Endothelial cell of umbilical vein (primary cell): Measurements from ENCODE around the gene RALB. TPM values are rescaled to one million over a fixed set of nuclear protein-coding genes. Genes with fewer than 3 reads are reported as not detected.
"Not testable (repeated sequence)": the region's sequence is repeated elsewhere in the genome, so short reads cannot be mapped to it uniquely, and the experiment has no call there.

Source experiments
- BruUV-seq: library from RNA; stranded (reverse); fragments of 400-500 nt; replicated peaks from 2 replicates; lab custom pipeline; 2021; lab: Mats Ljungman, UMichigan
- CTCF ChIA-PET: fragments of 300-600, 350-600 bp; sonication (Branson Sonifier 250); formaldehyde crosslinking; loops from one replicate; lab custom pipeline; 2021; ENCODE audit warnings: antibody characterized with exemption, inconsistent platforms; lab: Charles Lee
- POLR2A ChIA-PET: fragments of 300-600, 350-600 bp; sonication (Branson Sonifier 250); formaldehyde crosslinking; loops from one replicate; lab custom pipeline; 2021; ENCODE audit warnings: antibody characterized with exemption, inconsistent platforms; lab: Charles Lee
- DNase-seq: peaks from one replicate; pipeline ENCODE4 v3.0.0-alpha.2; 2011; ENCODE audit warnings: low read depth, low spot score
- FAIRE-seq: peaks from 2 replicates; lab custom pipeline; 2011; peaks lifted over from hg19 to GRCh38; lab: Jason Lieb, UNC
- H2AFZ ChIP-seq: 2 replicates; pipeline ENCODE4 v1.6.0; 2012; ENCODE audit warnings: low read depth, low read length, control low read depth, inconsistent platforms
- H3K27ac ChIP-seq: 2 replicates; pipeline ENCODE4 v1.5.1; 2011; ENCODE audit warnings: low read depth, mild to moderate bottlenecking, control low read depth, low read length, moderate library complexity; ENCODE audit not compliant: insufficient read depth
- H3K27me3 ChIP-seq, 2 experiments: 2 replicates each; pipeline versions ENCODE4 v1.6.0 to v1.6.1; 2011; ENCODE audit warnings: low read length in 2 of 2, mixed read lengths in 1 of 2; ENCODE audit not compliant: control insufficient read depth in 2 of 2, insufficient read depth in 2 of 2
- H3K36me3 ChIP-seq, 2 experiments: 2 replicates in 1 of 2; 3 replicates in 1 of 2; pipeline ENCODE4 v1.5.1; 2011; ENCODE audit warnings: low read length in 2 of 2, mild to moderate bottlenecking in 1 of 2, moderate library complexity in 1 of 2; ENCODE audit not compliant: control insufficient read depth in 2 of 2, insufficient read depth in 2 of 2; ENCODE audit errors: extremely low read depth in 1 of 2
- H3K4me1 ChIP-seq: 3 replicates; pipeline ENCODE4 v1.5.1; 2011; ENCODE audit warnings: mild to moderate bottlenecking, low read length; ENCODE audit not compliant: control insufficient read depth, insufficient read depth; ENCODE audit errors: extremely low read depth
- H3K4me2 ChIP-seq: 2 replicates; pipeline ENCODE4 v1.6.1; 2011; ENCODE audit warnings: low read length, control low read depth, mixed read lengths; ENCODE audit not compliant: insufficient read depth
- H3K4me3 ChIP-seq, 3 experiments: fragments of 200-600 bp in 1 of 3; sonication (generic), shearing (Covaris generic) in 1 of 3; replicated peaks in 1 of 3; 2 replicates each; pipeline ENCODE4 v1.5.1; 2011 to 2016; ENCODE audit warnings: control low read depth in 3 of 3, low read length in 3 of 3, mild to moderate bottlenecking in 2 of 3, inconsistent platforms in 1 of 3, low read depth in 1 of 3, moderate library complexity in 1 of 3; ENCODE audit not compliant: insufficient read depth in 1 of 3
- H3K79me2 ChIP-seq: 2 replicates; pipeline ENCODE4 v1.6.0; 2012; ENCODE audit warnings: low read length, inconsistent platforms; ENCODE audit not compliant: control insufficient read depth, insufficient read depth
- H3K9ac ChIP-seq: replicated peaks from 2 replicates; pipeline ENCODE3; 2011; ENCODE audit warnings: low read length, control low read depth; ENCODE audit not compliant: insufficient read depth; ENCODE audit errors: extremely low read depth
- H3K9me1 ChIP-seq: replicated peaks from 3 replicates; pipeline ENCODE4 v1.6.0; 2011; ENCODE audit warnings: mild to moderate bottlenecking, low read length; ENCODE audit not compliant: control insufficient read depth, insufficient read depth; ENCODE audit errors: extremely low read depth
- H3K9me3 ChIP-seq: replicated peaks from 2 replicates; pipeline ENCODE4 v1.5.1; 2012; ENCODE audit warnings: low read length, inconsistent platforms; ENCODE audit not compliant: control insufficient read depth, insufficient read depth
- H4K20me1 ChIP-seq: replicated peaks from 2 replicates; pipeline ENCODE3; 2011; ENCODE audit warnings: mild to moderate bottlenecking, low read length; ENCODE audit not compliant: control insufficient read depth, insufficient read depth; ENCODE audit errors: extremely low read depth
- FOS ChIP-seq: IDR thresholded peaks from 2 replicates; pipeline ENCODE4 v1.6.1; 2011; ENCODE audit warnings: mild to moderate bottlenecking, low read length, moderate library complexity, borderline replicate concordance; ENCODE audit not compliant: insufficient read depth
- GATA2 ChIP-seq: IDR thresholded peaks from 2 replicates; pipeline ENCODE4 v1.7.0; 2011; ENCODE audit warnings: low read depth, mild to moderate bottlenecking, moderate library complexity, mixed read lengths, low read length; ENCODE audit not compliant: insufficient read length, insufficient read depth
- JUN ChIP-seq: IDR thresholded peaks from 2 replicates; pipeline ENCODE4 v1.6.1; 2011; ENCODE audit warnings: borderline replicate concordance, low read depth; ENCODE audit not compliant: insufficient read length, insufficient read depth
- MYC ChIP-seq: IDR thresholded peaks from one replicate; pipeline ENCODE4 v1.6.1; 2011; ENCODE audit warnings: mild to moderate bottlenecking, low read depth, low read length
- POLR2A ChIP-seq: IDR thresholded peaks from 2 replicates; pipeline ENCODE4 v1.6.1; 2012; ENCODE audit warnings: low read depth, mild to moderate bottlenecking, control low read depth, low read length
- dilution Hi-C: fragments of 300-500 bp; cut with MboI; formaldehyde crosslinking; loops from one replicate; pipeline ENCODE4 v1.15.0; 2019; ENCODE audit warnings: low sequenced_read_pairs; ENCODE audit not compliant: extremely low pct_ligation_motif_present
- intact Hi-C: fragments of 100-400 bp; cut with micrococcal nuclease; formaldehyde crosslinking; loops from one replicate; pipeline ENCODE4 v1.10.0; 2022
- polyA plus RNA-seq, 4 experiments: library from polyadenylated mRNA; depleted of rRNA in 3 of 4; stranded (reverse) in 3 of 4; unstranded in 1 of 4; fragments of >200 nt; gene quantifications; 2 replicates each; pipeline versions ENCODE4 v1.2.1 to v1.2.3, GENCODE V29; 2011 to 2012; ENCODE audit warnings: missing spikeins in 1 of 4
- total RNA-seq: library from RNA; stranded (reverse); gene quantifications from 2 replicates; pipeline ENCODE4 v1.2.3, GENCODE V29; 2021
- TF ChIP-seq, protein P1 (sequence below): IDR thresholded peaks from 2 replicates; pipeline ENCODE4 v1.6.1; 2011; ENCODE audit not compliant: insufficient read depth, insufficient read length

Gene RALB
- total and polyA plus RNA-seq, 2 donors (not counting 3 experiments of a cell fraction or from before 2014, with no cell fraction given), result 105 to 115 TPM

DNA sequence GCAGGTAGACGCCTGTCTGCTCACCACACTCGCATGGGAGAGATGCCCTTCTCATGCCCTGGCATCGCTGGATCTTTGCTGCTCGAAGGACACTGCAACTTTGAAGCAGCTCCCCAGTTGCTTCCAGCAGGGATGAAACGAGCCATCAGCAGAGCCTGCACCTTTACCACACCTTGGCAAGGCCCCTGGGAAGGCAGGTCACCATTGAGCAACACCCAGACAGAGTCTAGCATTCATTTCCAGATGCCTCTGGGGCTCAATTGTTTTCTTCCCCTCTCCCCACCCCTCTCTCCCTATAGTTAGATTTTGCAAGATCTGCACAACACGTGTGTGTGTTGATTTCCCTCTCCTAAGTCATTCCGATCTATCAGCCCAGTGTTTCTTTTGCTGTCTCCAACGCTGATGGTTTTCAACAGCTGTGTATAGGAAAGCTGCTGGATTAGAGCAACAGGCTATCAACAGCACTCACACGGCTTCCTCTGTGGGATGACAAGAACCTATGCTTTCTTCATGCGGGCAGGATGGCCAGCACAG, 67.7 kb downstream of the RALB start:
- Histone ChIP-seq H3K4me1 (peaks cover 6% of the 10 kb centered on the region), H4K20me1 (no peaks in the 10 kb centered on the region), H3K79me2 (no peaks in the 10 kb centered on the region), H3K4me3 (no peak overlapping the region), H3K9ac (no peak overlapping the region), H3K9me3 (no peaks in the 10 kb centered on the region), H3K27me3 (peaks cover 6 to 11% of the 10 kb centered on the region in 2 experiments), H3K27ac (no peak overlapping the region), H2AFZ (no peak overlapping the region), H3K9me1 (no peaks in the 10 kb centered on the region), H3K4me2 (no peak overlapping the region), H3K36me3 (no peaks in the 10 kb centered on the region)
- no peak for FAIRE-seq
- BruUV-seq, result no TSS peak
- dilution Hi-C loops (no loop called here), intact Hi-C loops (no loop called here)
- no peak for DNase-seq
- ChIA-PET POLR2A (no interaction called here), CTCF (interaction anchor here (1.8 kb wide), 1 partner anchor 361 kb away, joined by 5 read pairs; no protein-coding TSS in a partner anchor)
- TF ChIP-seq, protein P1, sequence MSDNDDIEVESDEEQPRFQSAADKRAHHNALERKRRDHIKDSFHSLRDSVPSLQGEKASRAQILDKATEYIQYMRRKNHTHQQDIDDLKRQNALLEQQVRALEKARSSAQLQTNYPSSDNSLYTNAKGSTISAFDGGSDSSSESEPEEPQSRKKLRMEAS, result no peak
- TF ChIP-seq MYC (no peak), FOS (no peak), GATA2 (no peak), POLR2A (no peak), JUN (no peak)

DNA sequence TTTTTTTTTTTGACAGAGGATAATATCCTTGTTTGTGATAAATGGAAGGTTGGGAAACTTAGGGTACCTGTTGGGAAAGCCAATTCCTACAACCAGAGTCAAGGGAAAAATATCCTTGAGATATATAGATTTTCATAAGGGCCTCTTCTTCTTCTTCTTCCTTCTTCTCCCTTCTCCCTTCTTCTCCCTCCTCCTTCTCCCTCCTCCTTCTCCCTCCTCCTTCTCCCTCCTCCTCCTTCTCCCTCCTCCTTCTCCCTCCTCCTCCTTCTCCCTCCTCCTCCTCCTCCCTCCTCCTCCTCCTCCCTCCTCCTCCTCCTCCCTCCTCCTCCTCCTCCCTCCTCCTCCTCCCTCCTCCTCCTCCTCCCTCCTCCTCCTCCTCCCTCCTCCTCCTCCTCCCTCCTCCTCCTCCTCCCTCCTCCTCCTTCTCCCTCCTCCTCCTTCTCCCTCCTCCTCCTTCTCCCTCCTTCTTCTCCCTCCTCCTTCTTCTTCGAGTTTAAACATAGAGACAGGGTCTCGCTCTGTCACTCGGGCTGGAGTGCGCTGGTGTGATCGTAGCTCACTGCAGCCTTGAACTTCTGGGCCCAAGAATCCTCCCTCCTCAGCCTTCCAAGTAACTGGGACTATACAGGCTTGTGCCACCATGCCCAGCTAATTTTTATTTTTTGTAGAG, 68.4 kb downstream of the RALB start:
- intact Hi-C loops, H2AFZ ChIP-seq, H3K9me1 ChIP-seq, H3K36me3 ChIP-seq, H3K4me3 ChIP-seq, dilution Hi-C loops, FAIRE-seq, H3K4me1 ChIP-seq, BruUV-seq, H4K20me1 ChIP-seq, H3K9ac ChIP-seq, H3K79me2 ChIP-seq, H3K9me3 ChIP-seq, H3K4me2 ChIP-seq, H3K27ac ChIP-seq, DNase-seq, POLR2A ChIA-PET: not testable (repeated sequence)
- H3K27me3 ChIP-seq, result peaks cover 6 to 11% of the 10 kb centered on the region in 2 experiments
- CTCF ChIA-PET, result interaction anchor here (1.8 kb wide), 1 partner anchor 361 kb away, joined by 5 read pairs; no protein-coding TSS in a partner anchor
